Fibroblast of lung (primary cell): ENCODE data around the gene KIAA1217. TPM values are rescaled to one million over a fixed set of nuclear protein-coding genes. Genes with fewer than 3 reads are reported as not detected.

Experiments used
- DNase-seq, 2 donors: peaks; one replicate each; pipeline versions ENCODE4 v3.0.0 to v3.0.0-alpha.2; 2010; ENCODE audit warnings: low read depth in 2 of 2
- H2AFZ ChIP-seq: 2 replicates; pipeline ENCODE4 v1.5.1; 2012; ENCODE audit warnings: low read length, control low read depth, inconsistent platforms
- H3K27ac ChIP-seq: 2 replicates; pipeline ENCODE4 v1.5.1; 2011; ENCODE audit warnings: low read length, control low read depth; ENCODE audit not compliant: insufficient read depth
- H3K27me3 ChIP-seq: 2 replicates; pipeline ENCODE4 v1.5.1; 2011; ENCODE audit warnings: mild to moderate bottlenecking, low read length; ENCODE audit not compliant: control insufficient read depth, insufficient read depth
- H3K36me3 ChIP-seq: 2 replicates; pipeline ENCODE4 v1.5.1; 2011; ENCODE audit warnings: low read length; ENCODE audit not compliant: control insufficient read depth, insufficient read depth
- H3K4me1 ChIP-seq: 2 replicates; pipeline ENCODE4 v1.5.1; 2011; ENCODE audit warnings: low read length; ENCODE audit not compliant: control insufficient read depth, insufficient read depth; ENCODE audit errors: extremely low read depth
- H3K4me2 ChIP-seq: 2 replicates; pipeline ENCODE4 v1.5.1; 2011; ENCODE audit warnings: low read length, control low read depth; ENCODE audit not compliant: insufficient read depth; ENCODE audit errors: extremely low read depth
- H3K4me3 ChIP-seq, 4 experiments: fragments of 200-600 bp in 1 of 4; sonication (generic) in 1 of 4; replicated peaks in 1 of 4; 2 replicates each; pipeline ENCODE4 v1.5.1; 2011 to 2016; ENCODE audit warnings: low read length in 4 of 4, low read depth in 3 of 4, mild to moderate bottlenecking in 3 of 4, control low read depth in 2 of 4, inconsistent platforms in 1 of 4, mixed read lengths in 1 of 4; ENCODE audit not compliant: insufficient read depth in 1 of 4; ENCODE audit errors: control extremely low read depth in 1 of 4
- H3K79me2 ChIP-seq: 2 replicates; pipeline ENCODE4 v1.5.1; 2012; ENCODE audit warnings: mild to moderate bottlenecking, low read length, inconsistent platforms; ENCODE audit not compliant: control insufficient read depth, insufficient read depth
- H3K9ac ChIP-seq: 2 replicates; pipeline ENCODE4 v1.5.1; 2011; ENCODE audit warnings: mild to moderate bottlenecking, low read length, control low read depth; ENCODE audit not compliant: insufficient read depth
- H3K9me3 ChIP-seq: 2 replicates; pipeline ENCODE4 v1.5.1; 2012; ENCODE audit warnings: low read depth, low read length; ENCODE audit not compliant: control insufficient read depth, insufficient read depth
- H4K20me1 ChIP-seq: 2 replicates; pipeline ENCODE4 v1.5.1; 2011; ENCODE audit warnings: low read length; ENCODE audit not compliant: control insufficient read depth, insufficient read depth; ENCODE audit errors: extremely low read depth
- CTCF ChIP-seq, 2 donors: IDR thresholded peaks in 1 of 2; conservative IDR thresholded peaks in 1 of 2; 1 replicate in 1 of 2; 2 replicates in 1 of 2; pipeline ENCODE4 v1.5.1; 2011 to 2012; ENCODE audit warnings: low read length in 2 of 2, control low read depth in 1 of 2, inconsistent platforms in 1 of 2, low read depth in 1 of 2, mild to moderate bottlenecking in 1 of 2
- EZH2 ChIP-seq: IDR thresholded peaks from 2 replicates; pipeline ENCODE4 v1.5.1; 2012; ENCODE audit warnings: low read length, control low read depth, mild to moderate bottlenecking; ENCODE audit errors: missing control alignments
- polyA plus RNA-seq, 2 donors: library from polyadenylated mRNA; depleted of rRNA in 1 of 2; stranded (reverse) in 1 of 2; unstranded in 1 of 2; fragments of >200 nt; gene quantifications; 2 replicates each; pipeline ENCODE4 v1.2.1, GENCODE V29; 2011 to 2012; ENCODE audit warnings: missing spikeins in 1 of 2
- total RNA-seq: library from RNA; depleted of rRNA; stranded (reverse); fragments of >200 nt; gene quantifications from 2 replicates; pipeline ENCODE4 v1.2.1, GENCODE V29; 2014

The KIAA1217 gene
- total and polyA plus RNA-seq, 2 donors (not counting 1 experiment from before 2014, with no cell fraction given): 0.92 to 1.5 TPM

- H3K27ac ChIP-seq: no peak overlapping the region
- no peaks in the 10 kb centered on the region for H3K36me3 ChIP-seq
- no peak overlapping the region for H2AFZ ChIP-seq
- no peak overlapping the region for H3K9ac ChIP-seq
- H3K4me2 ChIP-seq: no peak overlapping the region
- TF ChIP-seq EZH2: no peak
- TF ChIP-seq CTCF (conservative IDR thresholded peaks at IDR 0.05 in 1 of 2, IDR thresholded peaks at IDR 0.05 in 1 of 2; ENCODE audit: low read depth in 1 of 2, low read length in 2 of 2): no peak
- H3K9me3 ChIP-seq: no peaks in the 10 kb centered on the region
- DNase-seq: no peak
- H3K4me3 ChIP-seq: no peak overlapping the region
- no peaks in the 10 kb centered on the region for H3K4me1 ChIP-seq
- H3K27me3 ChIP-seq: no peaks in the 10 kb centered on the region
- H3K79me2 ChIP-seq: no peaks in the 10 kb centered on the region
- H4K20me1 ChIP-seq: no peaks in the 10 kb centered on the region
Observed at GRCh38 chr10:24193330-24193729, 15.6 kb upstream of the KIAA1217 start.

GRCh38 chr10:24197263-24197662 lies 11.7 kb upstream of the KIAA1217 start:
- Histone ChIP-seq H4K20me1 (no peaks in the 10 kb centered on the region), H3K79me2 (no peaks in the 10 kb centered on the region), H2AFZ (no peak overlapping the region), H3K4me2 (no peak overlapping the region), H3K9ac (no peak overlapping the region), H3K36me3 (no peaks in the 10 kb centered on the region), H3K27ac (no peak overlapping the region), H3K27me3 (no peaks in the 10 kb centered on the region), H3K4me1 (no peaks in the 10 kb centered on the region), H3K9me3 (no peaks in the 10 kb centered on the region), H3K4me3 (no peak overlapping the region)
- no peak for TF ChIP-seq CTCF (conservative IDR thresholded peaks at IDR 0.05 in 1 of 2, IDR thresholded peaks at IDR 0.05 in 1 of 2; ENCODE audit: low read depth in 1 of 2, low read length in 2 of 2)
- no peak for TF ChIP-seq EZH2
- DNase-seq: no peak

- Histone ChIP-seq H3K27me3 (peaks cover 2% of the 10 kb centered on the region), H3K4me1 (no peaks in the 10 kb centered on the region), H3K36me3 (no peaks in the 10 kb centered on the region), H3K9ac (no peak overlapping the region), H3K9me3 (no peaks in the 10 kb centered on the region), H4K20me1 (no peaks in the 10 kb centered on the region), H3K79me2 (no peaks in the 10 kb centered on the region), H3K4me3 (no peak overlapping the region), H3K4me2 (no peak overlapping the region), H2AFZ (no peak overlapping the region), H3K27ac (no peak overlapping the region)
- TF ChIP-seq EZH2 (no peak), CTCF (conservative IDR thresholded peaks at IDR 0.05 in 1 of 2, IDR thresholded peaks at IDR 0.05 in 1 of 2; ENCODE audit: low read depth in 1 of 2, low read length in 2 of 2) (no peak)
- DNase-seq: no peak
Observed at GRCh38 chr10:24201503-24202180, 7.3 kb upstream of the KIAA1217 start.
